GM12878 (cell line): ENCODE data around the gene ADPRS. TPM values are rescaled to one million over a fixed set of nuclear protein-coding genes. Genes with fewer than 3 reads are reported as not detected.

ENCODE experiments used
- ATAC-seq: fragments of 200-7000 bp; cut with Tn5 transposase; 3 replicates; pipeline ENCODE4 v1.9.1; 2020; ENCODE audit warnings: mild to moderate bottlenecking, moderate library complexity
- BruUV-seq: library from RNA; stranded (reverse); fragments of 400-500 nt; replicated peaks from 2 replicates; lab custom pipeline; 2021; lab: Mats Ljungman, UMichigan
- CTCF ChIA-PET: fragments of 300-600 bp; sonication (Branson Sonifier 250); formaldehyde crosslinking; extraction: SDS; loops from one replicate; lab custom pipeline; 2021; ENCODE audit warnings: inconsistent platforms; lab: Yijun Ruan, JAX
- POLR2A ChIA-PET: fragments of 350-600 bp; formaldehyde crosslinking; extraction: SDS; loops from one replicate; lab custom pipeline; 2021; ENCODE audit warnings: inconsistent platforms; lab: Charles Lee
- RAD21 ChIA-PET: fragments of 300-600 bp; sonication (Branson Sonifier 250); formaldehyde crosslinking; loops from one replicate; lab custom pipeline; 2023; ENCODE audit warnings: antibody characterized with exemption; ENCODE audit not compliant: unreplicated experiment; lab: Charles Lee
- SMC1A ChIA-PET: fragments of 300-600 bp; sonication (Branson Sonifier 250); formaldehyde crosslinking; loops from one replicate; lab custom pipeline; 2023; ENCODE audit not compliant: unreplicated experiment, uncharacterized antibody; lab: Charles Lee
- DNase-seq: peaks from one replicate; pipeline ENCODE4 v3.0.0-alpha.2; 2011; ENCODE audit warnings: low read depth, low spot score
- FAIRE-seq: peaks from 3 replicates; lab custom pipeline; 2011; peaks lifted over from hg19 to GRCh38; lab: Jason Lieb, UNC
- H2AFZ ChIP-seq: 2 replicates; pipeline ENCODE4 v1.6.0; 2011; ENCODE audit warnings: low read depth, low read length, control low read depth; ENCODE audit not compliant: control insufficient read depth
- H3K27ac ChIP-seq: 2 replicates; pipeline ENCODE4 v1.5.1; 2011; ENCODE audit warnings: control low read depth; ENCODE audit not compliant: control insufficient read depth, insufficient read depth
- H3K27me3 ChIP-seq, 2 experiments: replicated peaks in 1 of 2; 2 replicates each; pipeline versions ENCODE4 v1.6.0 to v1.6.1; 2011; ENCODE audit warnings: low read length in 1 of 2; ENCODE audit not compliant: control insufficient read depth in 2 of 2, insufficient read depth in 2 of 2
- H3K36me3 ChIP-seq, 2 experiments: 2 replicates each; pipeline ENCODE4 v1.5.1; 2011; ENCODE audit warnings: low read length in 1 of 2; ENCODE audit not compliant: control insufficient read depth in 2 of 2, insufficient read depth in 2 of 2
- H3K4me1 ChIP-seq: 2 replicates; pipeline ENCODE4 v1.6.1; 2011; ENCODE audit warnings: mild to moderate bottlenecking, low read length, moderate library complexity, mixed read lengths; ENCODE audit not compliant: control insufficient read depth, insufficient read depth
- H3K4me2 ChIP-seq: 2 replicates; pipeline ENCODE4 v1.6.0; 2011; ENCODE audit warnings: control low read depth; ENCODE audit not compliant: control insufficient read depth, insufficient read depth
- H3K4me3 ChIP-seq: fragments of 200-600 bp; sonication (generic); 2 replicates; pipeline ENCODE4 v1.5.1; 2016
- H3K79me2 ChIP-seq: 2 replicates; pipeline ENCODE4 v1.6.0; 2011; ENCODE audit warnings: low read length; ENCODE audit not compliant: control insufficient read depth, insufficient read depth
- H3K9ac ChIP-seq: 2 replicates; pipeline ENCODE4 v1.8.0; 2011; ENCODE audit warnings: low read length, control low read depth, mixed read lengths; ENCODE audit not compliant: control insufficient read depth, insufficient read depth
- H3K9me3 ChIP-seq: replicated peaks from 3 replicates; pipeline ENCODE4 v1.5.1; 2011; ENCODE audit warnings: mild to moderate bottlenecking, low read length; ENCODE audit not compliant: control insufficient read depth, insufficient read depth
- H4K20me1 ChIP-seq: 2 replicates; pipeline ENCODE4 v1.6.0; 2011; ENCODE audit not compliant: control insufficient read depth, insufficient read depth
- BMI1 ChIP-seq: fragments of 450-650 bp; IDR thresholded peaks from 2 replicates; pipeline ENCODE4 v1.6.1; 2016; ENCODE audit warnings: mild to moderate bottlenecking, moderate library complexity, borderline replicate concordance
- RAD51 ChIP-seq: fragments of 450-650 bp; IDR thresholded peaks from 2 replicates; pipeline ENCODE4 v1.6.1; 2016; ENCODE audit warnings: moderate library complexity, mild to moderate bottlenecking, inconsistent platforms
- SMC3 ChIP-seq: IDR thresholded peaks from 2 replicates; pipeline ENCODE4 v1.6.1; 2011; ENCODE audit warnings: low read length, improper control_type of control experiment, borderline replicate concordance
- SRF ChIP-seq, 2 experiments: IDR thresholded peaks; 2 replicates each; pipeline ENCODE4 v1.6.1; 2011; ENCODE audit warnings: low read depth in 2 of 2, low read length in 2 of 2, mild to moderate bottlenecking in 1 of 2, moderate library complexity in 1 of 2
- WGBS: methylation state at CpG from one replicate; pipeline ENCODE4 v1.1.6; 2016; ENCODE audit warnings: low lambda C conversion rate; ENCODE audit not compliant: insufficient replicate concordance, insufficient coverage; ENCODE audit errors: missing lambda C conversion rate; 5-methylcytosine and 5-hydroxymethylcytosine counted together
- in situ Hi-C: fragments of 300-500 bp; cut with MboI; formaldehyde crosslinking; loops from 9 replicates; pipeline ENCODE4 v1.14.3; 2018; ENCODE audit warnings: mixed read lengths
- intact Hi-C: fragments of 100-400 bp; cut with micrococcal nuclease; formaldehyde crosslinking; loops from one replicate; pipeline ENCODE4 v1.14.2; 2022; ENCODE audit not compliant: unreplicated experiment
- polyA plus RNA-seq, 11 experiments: library from polyadenylated mRNA; depleted of rRNA in 4 of 11; unstranded in 6 of 11; stranded (reverse) in 5 of 11; fragments of >200 nt; fragmentation: Nextera tagmentation in 4 of 11; fragmentation: Illumina TruSeq in 1 of 11; extraction: Ambion mirVana in 4 of 11; extraction: Trizol in 1 of 11; gene quantifications; 1 replicate in 1 of 11; 2 replicates in 10 of 11; pipeline versions ENCODE4 v1.2.1 to v1.2.3, GENCODE V29; 2011 to 2016; ENCODE audit warnings: inconsistent platforms in 2 of 11, missing spikeins in 2 of 11, low read depth in 1 of 11
- total RNA-seq, 4 experiments: library from RNA; depleted of rRNA in 3 of 4; stranded (reverse); fragments of >200 nt in 3 of 4; fragmentation: Illumina TruSeq in 1 of 4; extraction: Trizol in 1 of 4; gene quantifications; 2 replicates each; pipeline versions ENCODE4 v1.2.1 to v1.2.3, GENCODE V29; 2013 to 2021
- TF ChIP-seq, protein P1 (sequence below), 3 experiments: IDR thresholded peaks in 2 of 3; conservative IDR thresholded peaks in 1 of 3; 2 replicates each; pipeline ENCODE4 v1.5.1; 2011; ENCODE audit warnings: low read depth in 3 of 3, low read length in 3 of 3, mild to moderate bottlenecking in 3 of 3, control low read depth in 2 of 3, moderate library complexity in 2 of 3, inconsistent platforms in 1 of 3, mixed read lengths in 1 of 3; ENCODE audit not compliant: control insufficient read depth in 2 of 3, insufficient read depth in 1 of 3; ENCODE audit errors: extremely low read depth in 1 of 3

ADPRS gene
- total and polyA plus RNA-seq, 10 of the 15 experiments (the other 5 are each of a cell fraction or from before 2014, with no cell fraction given), result 7.6 to 57.6 (median 39.1) TPM

DNA sequence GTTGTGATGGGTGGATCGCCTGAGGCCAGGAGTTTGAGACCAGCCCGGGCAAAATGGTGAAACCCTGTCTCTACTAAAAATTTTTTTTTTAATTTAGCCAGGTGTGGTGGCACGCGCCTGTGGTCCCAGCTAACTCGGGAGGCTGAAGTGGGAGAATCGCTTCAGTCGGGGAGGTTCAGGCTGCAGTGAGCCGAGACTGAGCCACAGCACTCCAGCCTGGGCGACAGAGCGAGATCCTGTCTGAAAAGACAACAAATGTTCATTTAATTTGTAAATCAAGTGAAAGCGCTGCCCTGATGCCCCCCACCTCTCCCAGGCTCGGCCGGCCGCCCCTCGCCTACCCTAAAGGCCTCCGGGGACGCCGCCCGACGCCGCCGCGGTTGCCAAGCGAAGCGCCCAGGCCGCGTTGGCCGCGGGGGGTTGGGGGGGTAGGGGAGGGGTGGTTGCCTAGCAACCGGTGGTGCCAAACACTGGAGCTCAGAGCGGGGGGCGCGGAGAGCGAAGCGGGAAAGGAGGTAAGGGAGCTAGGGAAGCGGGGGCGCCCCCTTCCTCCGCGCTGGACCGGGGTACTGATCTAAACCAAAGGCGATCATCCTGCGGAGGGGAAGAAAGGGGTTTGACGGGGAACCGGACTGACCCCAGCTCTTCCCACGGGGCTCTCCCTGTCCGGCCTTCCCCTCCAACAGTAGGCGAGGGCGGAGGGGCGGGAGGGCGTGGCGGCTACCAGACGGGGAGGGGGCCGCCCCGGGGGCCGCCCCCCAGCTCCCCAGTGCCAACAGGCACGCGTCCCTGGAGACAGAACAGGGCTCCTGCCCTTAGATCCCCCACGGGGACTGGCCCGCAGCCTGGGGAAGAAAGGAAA, 4.8 kb upstream of the ADPRS start, which contains the start of gene TEKT2:
TEKT2 (plus strand) TSS at position 460 of the 862 bp plus-strand sequence. CDS start 828 bp downstream, outside the sequence.
- ChIA-PET RAD21 (no interaction called here), CTCF (no interaction called here), SMC1A (no interaction called here), POLR2A (no interaction called here)
- H2AFZ ChIP-seq, result peak within 1 kb of the TSS; percentile 57
- intact Hi-C loops (loop anchor here (10.0 kb wide), 1 partner anchor 199 kb away; the partner anchor contains the start of gene AGO1), in situ Hi-C loops (no loop called here)
- BruUV-seq, result no TSS peak
- no peaks in the 10 kb centered on the region; the same call in 1 of the 2 replicates for H3K4me1 ChIP-seq
- peak within 1 kb of the TSS; percentile 39; the same call in 1 of the 2 replicates for H3K4me2 ChIP-seq
- DNase-seq (no peak), FAIRE-seq (no peak), ATAC-seq (no peak)
- no peaks in the 10 kb centered on the region for H4K20me1 ChIP-seq
- H3K27ac ChIP-seq, result no peak within 1 kb of the TSS
- H3K27me3 ChIP-seq, result no peaks in the 10 kb centered on the region; a peak in 1 of 4 replicates
- H3K9me3 ChIP-seq, result no peaks in the 10 kb centered on the region
- H3K36me3 ChIP-seq, result no peaks in the 10 kb centered on the region
- TF ChIP-seq BMI1 (peak; percentile 73), SRF (IDR thresholded peaks at IDR 0.05; ENCODE audit: low read depth in 2 of 2, low read length in 2 of 2) (no peak), RAD51 (no peak), SMC3 (no peak)
- TF ChIP-seq, protein P1, sequence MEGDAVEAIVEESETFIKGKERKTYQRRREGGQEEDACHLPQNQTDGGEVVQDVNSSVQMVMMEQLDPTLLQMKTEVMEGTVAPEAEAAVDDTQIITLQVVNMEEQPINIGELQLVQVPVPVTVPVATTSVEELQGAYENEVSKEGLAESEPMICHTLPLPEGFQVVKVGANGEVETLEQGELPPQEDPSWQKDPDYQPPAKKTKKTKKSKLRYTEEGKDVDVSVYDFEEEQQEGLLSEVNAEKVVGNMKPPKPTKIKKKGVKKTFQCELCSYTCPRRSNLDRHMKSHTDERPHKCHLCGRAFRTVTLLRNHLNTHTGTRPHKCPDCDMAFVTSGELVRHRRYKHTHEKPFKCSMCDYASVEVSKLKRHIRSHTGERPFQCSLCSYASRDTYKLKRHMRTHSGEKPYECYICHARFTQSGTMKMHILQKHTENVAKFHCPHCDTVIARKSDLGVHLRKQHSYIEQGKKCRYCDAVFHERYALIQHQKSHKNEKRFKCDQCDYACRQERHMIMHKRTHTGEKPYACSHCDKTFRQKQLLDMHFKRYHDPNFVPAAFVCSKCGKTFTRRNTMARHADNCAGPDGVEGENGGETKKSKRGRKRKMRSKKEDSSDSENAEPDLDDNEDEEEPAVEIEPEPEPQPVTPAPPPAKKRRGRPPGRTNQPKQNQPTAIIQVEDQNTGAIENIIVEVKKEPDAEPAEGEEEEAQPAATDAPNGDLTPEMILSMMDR (IDR thresholded peaks at IDR 0.05 in 2 of 3, conservative IDR thresholded peaks at IDR 0.05 in 1 of 3; ENCODE audit: control insufficient read depth in 2 of 3, extremely low read depth in 1 of 3, insufficient read depth in 1 of 3, low read depth in 3 of 3, low read length in 3 of 3), result no peak
- no peak within 1 kb of the TSS for H3K9ac ChIP-seq
- peaks cover 2% of the 10 kb centered on the region for H3K79me2 ChIP-seq
- 29% methylated on average over 48 of the region's 59 CpGs for WGBS
- peak within 1 kb of the TSS; percentile 32; the same call in 1 of the 2 replicates for H3K4me3 ChIP-seq
